Measurements from ENCODE around the gene ERMAP.

GRCh38 chr1:42769811-42770210 is 47.1 kb upstream of the ERMAP start:
- TF ChIP-seq, protein P1, sequence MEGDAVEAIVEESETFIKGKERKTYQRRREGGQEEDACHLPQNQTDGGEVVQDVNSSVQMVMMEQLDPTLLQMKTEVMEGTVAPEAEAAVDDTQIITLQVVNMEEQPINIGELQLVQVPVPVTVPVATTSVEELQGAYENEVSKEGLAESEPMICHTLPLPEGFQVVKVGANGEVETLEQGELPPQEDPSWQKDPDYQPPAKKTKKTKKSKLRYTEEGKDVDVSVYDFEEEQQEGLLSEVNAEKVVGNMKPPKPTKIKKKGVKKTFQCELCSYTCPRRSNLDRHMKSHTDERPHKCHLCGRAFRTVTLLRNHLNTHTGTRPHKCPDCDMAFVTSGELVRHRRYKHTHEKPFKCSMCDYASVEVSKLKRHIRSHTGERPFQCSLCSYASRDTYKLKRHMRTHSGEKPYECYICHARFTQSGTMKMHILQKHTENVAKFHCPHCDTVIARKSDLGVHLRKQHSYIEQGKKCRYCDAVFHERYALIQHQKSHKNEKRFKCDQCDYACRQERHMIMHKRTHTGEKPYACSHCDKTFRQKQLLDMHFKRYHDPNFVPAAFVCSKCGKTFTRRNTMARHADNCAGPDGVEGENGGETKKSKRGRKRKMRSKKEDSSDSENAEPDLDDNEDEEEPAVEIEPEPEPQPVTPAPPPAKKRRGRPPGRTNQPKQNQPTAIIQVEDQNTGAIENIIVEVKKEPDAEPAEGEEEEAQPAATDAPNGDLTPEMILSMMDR (IDR thresholded peaks at IDR 0.05 in 4 of 5, conservative IDR thresholded peaks at IDR 0.05 in 1 of 5): no peak
- no peak for TF ChIP-seq POLR2A (IDR thresholded peaks at IDR 0.05)

Measured in gastrocnemius medialis (tissue), 4 donors.